Activated CD8-positive, alpha-beta memory T cell treated with anti-CD3 and anti-CD28 coated beads, Interleukin-2, amount 50 U/mL, for 4 hours (primary cell): ENCODE data around the gene BRD3.

Source experiments
- DNase-seq: peaks from one replicate; pipeline ENCODE4 v3.0.0-alpha.2; 2020

BRD3 gene

GRCh38 chr9:134053941-134054761, 13.7 kb downstream of the BRD3 start:
- DNase-seq = peak; percentile 10

- peak; percentile 8 for DNase-seq
Measured at GRCh38 chr9:134053401-134053871, 14.4 kb downstream of the BRD3 start.

- no peak for DNase-seq
Measured at GRCh38 chr9:134052941-134053340, 14.9 kb downstream of the BRD3 start.

GRCh38 chr9:134052491-134052890, 15.3 kb downstream of the BRD3 start:
- no peak for DNase-seq

DNA sequence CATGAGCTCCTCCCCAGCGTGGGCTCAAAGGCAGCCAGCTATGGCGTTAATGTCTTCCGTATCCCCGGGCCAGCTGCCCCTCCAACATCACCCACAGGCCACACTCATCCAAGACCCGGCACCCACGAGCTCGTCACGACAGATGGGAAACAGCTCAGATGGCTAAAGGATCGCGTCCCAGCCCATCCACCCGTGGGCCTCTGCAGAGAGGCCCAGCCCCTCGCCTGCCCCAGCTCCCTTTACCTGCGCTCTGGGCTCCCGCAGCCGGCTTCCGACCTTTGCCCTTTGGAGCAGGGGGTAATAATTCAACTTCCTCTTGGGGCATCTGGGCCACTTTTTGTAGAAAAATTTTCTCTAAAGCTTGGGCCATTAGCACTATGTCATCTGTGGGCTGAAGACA, 16.5 kb downstream of the BRD3 start:
- DNase-seq = peak; percentile 12

DNA sequence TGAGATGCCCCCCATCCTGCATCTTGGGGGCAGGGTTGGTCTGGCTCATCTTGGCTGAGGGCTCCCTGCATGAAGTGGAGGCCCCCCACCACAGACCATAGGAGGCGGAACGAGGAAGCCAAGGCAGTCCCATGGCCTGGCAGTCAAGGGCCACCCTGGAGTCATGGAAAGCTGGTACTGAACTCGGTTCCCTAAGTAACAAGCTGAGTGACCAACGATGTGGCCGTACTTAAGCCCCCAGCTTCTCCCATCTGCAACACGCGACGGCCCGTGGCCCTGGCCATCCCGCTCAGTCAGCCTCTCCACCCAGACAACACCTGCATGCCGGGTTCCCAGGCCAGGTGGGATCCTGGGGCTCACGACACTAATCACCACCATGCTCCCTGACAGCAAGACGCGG, 17.1 kb downstream of the BRD3 start:
- DNase-seq = no peak

DNA sequence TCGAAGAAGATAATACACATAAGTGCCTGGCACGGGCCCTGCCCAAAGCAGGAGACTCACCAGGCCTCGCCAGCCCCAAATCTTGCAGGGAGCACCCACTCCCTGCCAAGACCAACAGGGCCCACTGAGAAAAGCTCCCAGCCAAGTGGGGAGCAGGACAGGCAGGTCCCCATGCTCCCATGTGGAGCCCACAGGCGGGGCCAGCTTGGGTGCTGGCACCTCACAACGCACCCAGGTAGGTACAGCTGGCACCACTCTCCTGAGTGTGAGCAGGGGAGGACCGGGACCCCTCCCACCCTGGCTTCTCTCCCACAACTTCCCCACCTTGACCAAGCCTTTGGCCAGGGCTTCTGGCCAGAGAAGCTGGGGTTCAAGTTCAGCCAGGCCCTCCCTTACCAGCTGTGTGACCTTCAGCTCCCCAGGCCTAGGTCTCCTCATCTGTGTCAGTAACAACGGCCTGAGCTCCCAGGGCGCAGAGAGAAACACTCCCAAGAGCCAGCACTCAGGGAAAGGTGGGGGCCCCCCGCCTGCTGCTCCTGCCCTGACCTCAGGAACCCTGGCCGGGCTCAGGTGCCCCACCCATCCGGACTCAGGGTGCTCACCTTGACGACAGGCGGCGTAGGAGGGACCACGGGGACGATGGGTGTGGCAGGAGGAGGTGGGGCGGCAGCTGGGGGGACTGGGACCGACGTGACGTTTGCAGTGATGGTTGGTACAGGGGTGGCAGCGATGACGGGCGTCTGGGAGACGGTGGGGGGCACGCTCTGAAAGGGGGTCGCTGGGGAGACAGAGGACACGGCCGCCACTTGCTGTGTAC, 17.8 kb downstream of the BRD3 start:
- DNase-seq = no peak

- no peak for DNase-seq
Measured at GRCh38 chr9:134049236-134049635, 18.6 kb downstream of the BRD3 start.

DNA sequence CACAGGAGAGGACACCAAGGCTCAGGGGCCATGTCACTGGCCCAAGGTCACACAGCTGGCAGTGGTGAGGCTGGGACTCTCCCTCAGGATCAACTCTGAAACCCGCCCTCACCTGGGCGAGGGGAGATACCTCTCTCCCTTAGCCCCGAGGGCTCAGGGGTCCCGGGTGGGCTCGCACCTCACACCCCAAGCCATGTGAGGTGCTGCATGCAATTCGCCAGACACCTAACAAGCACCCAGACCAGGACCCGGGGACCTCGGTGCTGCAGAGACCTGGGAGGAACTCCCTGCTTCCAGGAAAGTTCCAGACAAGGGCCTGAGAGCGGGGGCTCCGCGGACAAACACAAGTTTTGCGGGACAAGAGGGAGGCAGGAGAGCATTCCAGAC, 19.3 kb downstream of the BRD3 start:
- DNase-seq = no peak

GRCh38 chr9:134047868-134048581, 19.8 kb downstream of the BRD3 start:
- DNase-seq = no peak

- no peak for DNase-seq
Measured at GRCh38 chr9:134046894-134047681, 20.7 kb downstream of the BRD3 start.

DNA sequence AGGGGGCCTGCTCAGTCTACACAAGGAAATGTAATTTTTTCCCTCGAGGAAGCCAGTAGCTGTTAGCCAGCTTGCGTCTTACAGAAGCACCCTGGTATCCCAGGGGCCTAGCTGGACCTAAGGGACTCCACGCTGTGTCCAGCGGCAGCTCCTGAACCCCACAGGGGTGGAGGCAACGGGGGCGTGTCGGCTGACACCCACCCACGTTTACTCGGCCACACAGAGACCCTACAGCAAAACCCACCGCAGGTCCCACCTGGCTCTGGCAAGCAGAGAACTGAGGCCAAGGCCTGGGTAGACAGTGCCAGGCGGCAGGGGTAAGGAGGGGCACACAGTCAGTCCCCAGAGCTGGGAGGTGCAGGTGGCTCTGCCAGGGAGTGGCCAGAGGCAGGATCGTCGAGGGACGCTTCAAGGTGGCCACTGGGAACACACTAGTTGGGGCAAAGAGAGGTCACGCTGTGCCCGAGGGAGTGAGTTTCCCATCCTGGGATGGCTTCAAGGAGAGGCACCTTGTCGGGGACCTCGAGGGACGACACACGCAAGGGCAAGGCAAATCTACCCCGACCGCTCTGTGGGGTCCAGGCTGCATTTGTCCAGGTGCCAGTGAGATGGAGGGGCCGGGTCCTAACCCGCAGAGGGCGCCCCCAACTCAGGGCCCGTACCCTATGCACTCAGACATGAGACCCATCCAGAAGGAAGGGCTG, 21.8 kb downstream of the BRD3 start:
- no peak for DNase-seq

- no peak for DNase-seq
Measured at GRCh38 chr9:134044944-134045343, 22.9 kb downstream of the BRD3 start.

DNA sequence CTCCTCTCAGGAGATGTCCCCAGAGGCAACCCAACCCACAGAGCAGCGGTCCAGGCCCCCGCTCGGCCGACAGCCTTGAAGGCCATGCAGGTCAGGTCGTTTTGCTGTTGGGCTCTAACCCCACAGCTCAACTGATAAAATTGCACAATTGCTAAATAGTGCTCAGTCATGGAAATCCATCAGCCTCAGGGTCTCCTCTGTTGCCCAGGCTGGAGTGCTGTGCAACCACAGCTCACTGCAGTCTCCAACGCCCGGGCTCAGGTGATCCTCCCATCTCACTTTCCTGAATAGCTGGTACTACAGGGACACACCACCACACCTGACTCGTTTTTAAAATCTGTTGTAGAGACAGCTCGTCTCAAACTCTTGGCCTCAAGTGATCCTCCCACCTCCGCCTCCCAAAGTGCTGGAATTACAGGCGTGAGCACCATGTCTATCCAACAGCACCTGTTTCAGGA, 24.3 kb downstream of the BRD3 start:
- DNase-seq = no peak

DNA sequence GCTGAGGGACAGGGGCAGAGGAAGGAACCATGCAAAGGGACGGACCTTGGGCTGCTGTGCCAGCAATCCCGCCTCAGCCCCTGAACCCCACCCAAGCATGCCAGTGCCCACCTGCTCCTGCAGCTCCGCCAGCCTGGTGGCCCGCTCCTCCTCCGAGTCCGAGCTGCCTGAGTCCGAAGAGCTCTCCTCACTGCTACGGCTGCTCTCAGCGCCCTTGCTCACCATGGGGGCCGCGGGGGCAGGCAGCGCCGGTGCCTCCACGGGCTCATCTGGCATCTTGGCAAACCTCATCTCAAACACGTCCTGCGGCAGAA, 26.2 kb downstream of the BRD3 start:
- DNase-seq = no peak

- no peak for DNase-seq
Measured at GRCh38 chr9:134040781-134041648, 26.8 kb downstream of the BRD3 start.

DNA sequence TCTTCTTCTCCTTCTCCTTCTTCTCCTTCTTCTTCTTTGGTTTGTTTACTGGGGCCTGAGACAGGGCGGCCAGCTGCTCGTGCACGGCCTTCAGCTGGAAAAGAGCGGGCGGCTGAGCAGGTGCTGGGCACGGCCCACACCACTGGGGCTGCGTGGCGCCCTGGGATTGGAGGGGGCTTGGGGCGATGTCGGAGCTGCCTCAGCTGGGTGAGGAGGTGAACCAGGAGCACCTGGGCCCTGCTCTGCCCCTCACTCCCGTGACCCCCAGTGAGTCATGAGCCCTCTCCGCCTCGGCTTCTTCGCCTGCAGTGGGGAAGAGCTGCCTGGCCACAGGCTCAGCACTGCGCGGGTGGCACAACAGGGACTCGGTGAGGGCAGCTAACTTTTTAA, 27.7 kb downstream of the BRD3 start:
- no peak for DNase-seq

DNA sequence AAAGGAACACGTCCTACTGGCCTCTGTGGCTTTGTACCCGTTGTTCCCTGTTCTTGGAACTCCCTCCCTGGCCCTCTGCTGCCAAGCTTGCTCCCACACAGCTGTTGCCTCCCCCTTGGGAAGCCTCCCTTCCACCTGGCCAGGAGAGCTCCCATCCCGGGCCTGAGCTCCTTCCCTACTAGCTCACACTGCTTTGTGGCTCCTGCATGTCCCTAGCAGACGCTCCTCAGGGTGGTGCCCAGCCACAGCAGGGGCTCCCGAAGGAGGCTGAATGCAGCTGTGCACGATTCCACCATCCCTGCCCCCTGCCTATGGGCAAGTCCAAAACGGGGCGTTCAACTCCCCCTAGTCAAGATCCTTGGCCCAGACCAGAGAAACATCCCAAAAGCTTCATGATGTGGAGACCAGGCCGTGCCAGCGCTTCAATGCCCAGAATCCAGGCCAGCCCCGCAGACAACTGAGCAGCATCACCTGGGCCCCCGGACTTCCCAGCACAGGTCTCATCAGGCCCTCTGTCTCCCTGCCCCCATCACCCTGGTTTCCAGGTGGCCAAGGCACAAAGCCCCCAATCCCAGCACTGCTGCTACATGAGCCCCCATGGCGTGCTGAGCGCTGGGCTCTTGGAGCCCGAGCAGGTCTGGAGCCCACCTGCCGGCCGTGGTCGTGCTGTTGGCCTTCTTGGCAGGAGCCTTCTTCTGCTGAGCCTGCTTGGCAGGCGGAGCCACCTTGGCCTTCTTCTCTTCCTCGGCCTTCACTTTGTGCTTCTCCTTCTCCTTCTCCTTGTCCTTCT, 28.2 kb downstream of the BRD3 start:
- DNase-seq = no peak

DNA sequence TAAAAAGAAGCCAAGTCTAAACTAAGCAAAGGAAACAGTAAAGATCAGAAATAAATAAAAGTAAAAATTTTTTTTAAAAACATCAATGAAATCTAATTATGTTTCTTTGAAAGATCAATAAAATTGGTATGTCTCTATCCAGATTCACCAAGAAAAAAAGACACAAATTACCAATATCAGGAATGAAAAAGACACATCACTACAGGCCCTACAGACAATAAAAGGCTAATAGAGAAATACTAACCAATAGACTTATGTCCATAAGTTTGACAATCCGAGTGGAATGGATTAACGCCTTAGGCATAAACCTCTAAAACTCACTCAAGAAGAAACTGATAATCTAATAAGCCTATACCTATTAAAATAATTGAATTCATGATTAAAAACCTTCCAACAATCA, 30.2 kb downstream of the BRD3 start:
- DNase-seq = no peak

GRCh38 chr9:134036130-134036529, 31.7 kb downstream of the BRD3 start:
- no peak for DNase-seq
